Esophagus muscularis mucosa (tissue), 4 donors: ENCODE measurements around the gene BTG3. TPM values are rescaled to one million over a fixed set of nuclear protein-coding genes. Genes with fewer than 3 reads are reported as not detected.

Experiments
- DNase-seq: peaks from one replicate; pipeline ENCODE4 v3.0.0-alpha.2; 2017; ENCODE audit errors: extremely low spot score
- H3K27ac ChIP-seq, 4 donors: fragments of 200-600 bp; sonication (generic); replicated peaks in 1 of 4; 1 replicate in 3 of 4; 2 replicates in 1 of 4; pipeline ENCODE4 v1.5.1; 2016 to 2019; ENCODE audit warnings: mild to moderate bottlenecking in 1 of 4
- H3K27me3 ChIP-seq, 4 donors: fragments of 200-600 bp; sonication (generic); one replicate each; pipeline versions ENCODE4 v1.5.1 to v1.6.0; 2016 to 2019
- H3K36me3 ChIP-seq, 4 donors: fragments of 200-600 bp; sonication (generic); one replicate each; pipeline ENCODE4 v1.5.1; 2016 to 2019
- H3K4me1 ChIP-seq, 4 donors: fragments of 200-600 bp; sonication (generic); one replicate each; pipeline ENCODE4 v1.5.1; 2016 to 2019
- H3K4me3 ChIP-seq, 4 donors: fragments of 200-600 bp; sonication (generic); 1 replicate in 2 of 4; 2 replicates in 2 of 4; pipeline ENCODE4 v1.5.1; 2016 to 2019; ENCODE audit warnings: mild to moderate bottlenecking in 4 of 4, moderate library complexity in 1 of 4
- H3K9me3 ChIP-seq, 4 donors: fragments of 200-600 bp; sonication (generic); 1 replicate in 3 of 4; 2 replicates in 1 of 4; pipeline ENCODE4 v1.5.1; 2016 to 2019
- EP300 ChIP-seq: sonication (generic); formaldehyde crosslinking; IDR thresholded peaks from one replicate; pipeline ENCODE4 v1.6.1; 2017; ENCODE audit warnings: antibody characterized with exemption
- POLR2A ChIP-seq: fragments of 450-650 bp; IDR thresholded peaks from one replicate; pipeline ENCODE4 v1.6.1; 2017; ENCODE audit warnings: antibody characterized with exemption, moderate library complexity, mild to moderate bottlenecking, low read depth
- POLR2AphosphoS5 ChIP-seq, 2 donors: sonication (generic); formaldehyde crosslinking; IDR thresholded peaks; one replicate each; pipeline ENCODE4 v1.6.1; 2017; ENCODE audit warnings: antibody characterized with exemption in 2 of 2
- WGBS: methylation state at CpG from one replicate; pipeline ENCODE4 v1.1.5; 2018; 5-methylcytosine and 5-hydroxymethylcytosine counted together
- intact Hi-C: fragments of 100-400 bp; cut with DNase I; formaldehyde crosslinking; loops from one replicate; pipeline ENCODE4 v1.15.1; 2023
- total RNA-seq, 4 donors: library from RNA; depleted of rRNA; stranded (reverse); fragments of >200 nt; gene quantifications; one replicate each; pipeline versions ENCODE4 v1.1.0 to v1.2.1, GENCODE V29; 2016
- TF ChIP-seq, protein P1 (sequence below), 3 experiments: fragments of 200-600 bp in 2 of 3; fragments of 450-650 bp in 1 of 3; sonication (generic) in 2 of 3; IDR thresholded peaks; one replicate each; pipeline ENCODE4 v1.5.1; 2017 to 2019; ENCODE audit warnings: antibody characterized with exemption in 3 of 3, mild to moderate bottlenecking in 2 of 3, moderate library complexity in 1 of 3

Gene BTG3
- total RNA-seq, 4 donors from 2014 or later, result 17.2 to 44.2 (median 34.1) TPM

DNA sequence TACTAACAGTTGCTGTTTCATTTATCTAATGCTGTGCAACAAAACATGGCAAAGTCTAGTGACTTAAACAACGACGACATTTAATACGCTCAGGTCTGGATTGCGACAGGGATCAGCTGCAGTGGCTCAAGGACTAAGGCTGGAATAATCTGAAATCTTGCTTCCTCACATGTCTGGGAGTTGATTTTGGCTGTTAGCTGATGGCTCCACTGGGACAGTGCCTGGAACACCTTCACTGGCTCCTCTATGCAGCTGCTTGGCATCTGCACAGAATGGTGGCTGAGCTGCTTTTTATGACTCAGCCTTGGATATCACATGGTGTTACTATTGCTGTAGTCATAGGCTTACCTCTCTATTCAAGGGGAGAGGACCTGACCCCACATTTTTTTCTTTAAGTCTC, 24.0 kb upstream of the BTG3 start:
- intact Hi-C loops, result no loop called here
- 82% methylated on average over 4 of the region's 4 CpGs for WGBS
- TF ChIP-seq POLR2AphosphoS5 (IDR thresholded peaks at IDR 0.05), result no peak
- TF ChIP-seq EP300, result no peak
- TF ChIP-seq POLR2A, result no peak
- TF ChIP-seq, protein P1, sequence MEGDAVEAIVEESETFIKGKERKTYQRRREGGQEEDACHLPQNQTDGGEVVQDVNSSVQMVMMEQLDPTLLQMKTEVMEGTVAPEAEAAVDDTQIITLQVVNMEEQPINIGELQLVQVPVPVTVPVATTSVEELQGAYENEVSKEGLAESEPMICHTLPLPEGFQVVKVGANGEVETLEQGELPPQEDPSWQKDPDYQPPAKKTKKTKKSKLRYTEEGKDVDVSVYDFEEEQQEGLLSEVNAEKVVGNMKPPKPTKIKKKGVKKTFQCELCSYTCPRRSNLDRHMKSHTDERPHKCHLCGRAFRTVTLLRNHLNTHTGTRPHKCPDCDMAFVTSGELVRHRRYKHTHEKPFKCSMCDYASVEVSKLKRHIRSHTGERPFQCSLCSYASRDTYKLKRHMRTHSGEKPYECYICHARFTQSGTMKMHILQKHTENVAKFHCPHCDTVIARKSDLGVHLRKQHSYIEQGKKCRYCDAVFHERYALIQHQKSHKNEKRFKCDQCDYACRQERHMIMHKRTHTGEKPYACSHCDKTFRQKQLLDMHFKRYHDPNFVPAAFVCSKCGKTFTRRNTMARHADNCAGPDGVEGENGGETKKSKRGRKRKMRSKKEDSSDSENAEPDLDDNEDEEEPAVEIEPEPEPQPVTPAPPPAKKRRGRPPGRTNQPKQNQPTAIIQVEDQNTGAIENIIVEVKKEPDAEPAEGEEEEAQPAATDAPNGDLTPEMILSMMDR (IDR thresholded peaks at IDR 0.05), result no peak
- Histone ChIP-seq H3K36me3 (no peaks in the 10 kb centered on the region), H3K9me3 (peaks cover 0 to 11% (median 4%) of the 10 kb centered on the region in 4 donors), H3K4me3 (no peak overlapping the region), H3K27ac (no peak overlapping the region), H3K27me3 (no peaks in the 10 kb centered on the region), H3K4me1 (no peaks in the 10 kb centered on the region)
- no peak for DNase-seq

GRCh38 chr21:17631195-17631594, 18.5 kb upstream of the BTG3 start:
- peak; percentile 37 for DNase-seq
- Histone ChIP-seq H3K4me3 (no peak overlapping the region), H3K4me1 (peaks cover 0 to 10% (median 0%) of the 10 kb centered on the region in 4 donors), H3K36me3 (no peaks in the 10 kb centered on the region), H3K9me3 (no peaks in the 10 kb centered on the region), H3K27ac (no peak overlapping the region), H3K27me3 (no peaks in the 10 kb centered on the region)
- 27% methylated on average over 4 of the region's 4 CpGs for WGBS
- TF ChIP-seq POLR2A, result no peak
- TF ChIP-seq, protein P1 (IDR thresholded peaks at IDR 0.05), result no peak
- intact Hi-C loops, result no loop called here

GRCh38 chr21:17622018-17622417, 9.3 kb upstream of the BTG3 start:
- WGBS, result 81% methylated on average over 2 of the region's 2 CpGs
- no peak for TF ChIP-seq POLR2AphosphoS5 (IDR thresholded peaks at IDR 0.05)
- no peak for TF ChIP-seq EP300
- TF ChIP-seq, protein P1 (IDR thresholded peaks at IDR 0.05), result no peak
- TF ChIP-seq POLR2A, result no peak

DNA sequence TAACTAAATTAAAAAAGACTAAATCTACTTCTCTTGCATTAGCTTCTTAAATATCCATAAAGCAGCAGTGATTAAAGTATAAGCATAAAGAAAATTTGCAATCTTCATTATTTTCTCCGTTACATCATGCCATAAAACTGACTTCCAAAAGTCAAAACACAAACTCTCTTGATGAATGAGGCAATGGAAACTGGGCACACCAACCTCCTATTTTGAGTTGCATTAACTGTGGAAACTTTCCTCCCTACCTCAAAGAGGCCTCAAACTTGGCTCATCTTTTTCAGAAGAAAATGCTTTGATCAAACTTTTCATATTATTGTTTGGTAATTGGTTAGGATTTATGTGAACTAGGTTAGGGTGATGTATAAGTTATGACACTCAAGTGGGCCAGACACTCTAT, 4.1 kb upstream of the BTG3 start:
- Histone ChIP-seq H3K4me3 (no peak overlapping the region), H3K36me3 (no peaks in the 10 kb centered on the region), H3K27me3 (no peaks in the 10 kb centered on the region), H3K9me3 (no peaks in the 10 kb centered on the region), H3K4me1 (peaks cover 0 to 13% (median 10%) of the 10 kb centered on the region in 4 donors), H3K27ac (no peak overlapping the region)
- WGBS, result 64% methylated on average over 1 of the region's 1 CpG
- TF ChIP-seq EP300 (no peak), POLR2AphosphoS5 (IDR thresholded peaks at IDR 0.05) (no peak), POLR2A (no peak)
- TF ChIP-seq, protein P1 (IDR thresholded peaks at IDR 0.05), result no peak
- intact Hi-C loops, result loop anchor here (10.0 kb wide), 1 partner anchor 208 kb away; no protein-coding TSS in a partner anchor
- DNase-seq, result no peak

More at GRCh38 chr21:17622018-17622417, 9.3 kb upstream of the BTG3 start:
- Histone ChIP-seq H3K9me3 (no peaks in the 10 kb centered on the region), H3K4me3 (no peak overlapping the region), H3K36me3 (no peaks in the 10 kb centered on the region), H3K27me3 (no peaks in the 10 kb centered on the region), H3K4me1 (no peaks in the 10 kb centered on the region), H3K27ac (no peak overlapping the region)
- peak; percentile 55 for DNase-seq
- intact Hi-C loops, result no loop called here

GRCh38 chr21:17613242-17613676, 558 bp upstream of the BTG3 start:
- 24% methylated on average over 11 of the region's 16 CpGs for WGBS
- H3K27ac ChIP-seq, result peak overlapping the region; percentile 91 to 94 (median 92)
- H3K9me3 ChIP-seq, result no peaks in the 10 kb centered on the region
- DNase-seq, result no peak
- H3K4me1 ChIP-seq, result peaks cover 7 to 24% (median 18%) of the 10 kb centered on the region in 4 donors
- H3K4me3 ChIP-seq, result peak overlapping the region; percentile 90 to 92 (median 92)
- intact Hi-C loops, result loop anchor here (10.0 kb wide), 1 partner anchor 212 kb away; no protein-coding TSS in a partner anchor
- H3K27me3 ChIP-seq, result no peaks in the 10 kb centered on the region
- TF ChIP-seq, protein P1 (IDR thresholded peaks at IDR 0.05), result no peak
- no peak for TF ChIP-seq POLR2AphosphoS5 (IDR thresholded peaks at IDR 0.05)
- TF ChIP-seq POLR2A, result no peak
- TF ChIP-seq EP300, result no peak
- peaks cover 0 to 4% (median 0%) of the 10 kb centered on the region in 4 donors for H3K36me3 ChIP-seq
